Measurements from ENCODE around the gene CRP.

The CRP gene

GRCh38 chr1:159669338-159669737 is 45.1 kb downstream of the CRP start:
- H3K4me3 ChIP-seq (ENCODE audit: low read depth, low read length) = no peak overlapping the region
- TF ChIP-seq CTCF (IDR thresholded peaks at IDR 0.05; ENCODE audit: borderline replicate concordance, insufficient read depth, low read depth, low read length) = no peak

- TF ChIP-seq CTCF (IDR thresholded peaks at IDR 0.05; ENCODE audit: borderline replicate concordance, insufficient read depth, low read depth, low read length) = no peak
- H3K4me3 ChIP-seq (ENCODE audit: low read depth, low read length) = no peak overlapping the region
Observed at GRCh38 chr1:159668739-159669138, 45.6 kb downstream of the CRP start.

- no peak overlapping the region for H3K4me3 ChIP-seq (ENCODE audit: low read depth, low read length)
- no peak for TF ChIP-seq CTCF (IDR thresholded peaks at IDR 0.05; ENCODE audit: borderline replicate concordance, insufficient read depth, low read depth, low read length)
Observed at GRCh38 chr1:159664247-159664646, 50.1 kb downstream of the CRP start.

- H3K4me3 ChIP-seq (ENCODE audit: low read depth, low read length) = no peak overlapping the region
- TF ChIP-seq CTCF (IDR thresholded peaks at IDR 0.05; ENCODE audit: borderline replicate concordance, insufficient read depth, low read depth, low read length) = no peak
Observed at GRCh38 chr1:159663552-159663951, 50.8 kb downstream of the CRP start.

All from GM12875 (cell line).